T-helper 17 cell (primary cell): ENCODE measurements around the gene GPC6. TPM values are rescaled to one million over a fixed set of nuclear protein-coding genes. Genes with fewer than 3 reads are reported as not detected.

ENCODE experiments used
- ATAC-seq: fragments of 150-1000 bp; cut with Tn5 transposase; 2 replicates; pipeline ENCODE4 v1.10.0; 2021; ENCODE audit warnings: mild to moderate bottlenecking, moderate library complexity
- DNase-seq, 3 donors: peaks; one replicate each; pipeline versions ENCODE4 v3.0.0 to v3.0.0-alpha.2; 2020 to 2021
- H3K9me3 ChIP-seq: one replicate; pipeline ENCODE4 v1.7.0; 2013; ENCODE audit warnings: low read length, mild to moderate bottlenecking; ENCODE audit not compliant: control insufficient read depth, poor library complexity, severe bottlenecking
- H3K27ac Mint-ChIP-seq: one replicate; pipeline ENCODE4 v1.8.0; 2022; ENCODE audit warnings: mild to moderate bottlenecking, moderate library complexity, mixed read lengths
- H3K27me3 Mint-ChIP-seq: one replicate; pipeline ENCODE4 v1.8.0; 2022; ENCODE audit warnings: mixed read lengths
- H3K36me3 Mint-ChIP-seq: one replicate; pipeline ENCODE4 v1.8.0; 2022; ENCODE audit warnings: low read depth, mixed read lengths
- H3K4me1 Mint-ChIP-seq: one replicate; pipeline ENCODE4 v1.8.0; 2022; ENCODE audit warnings: mild to moderate bottlenecking, mixed read lengths
- H3K4me3 Mint-ChIP-seq: one replicate; pipeline ENCODE4 v1.8.0; 2022; ENCODE audit warnings: mild to moderate bottlenecking, moderate library complexity, mixed read lengths
- total RNA-seq, 4 donors: library from RNA in 2 of 4; stranded (reverse) in 2 of 4; gene quantifications; one replicate each; pipeline ENCODE4 v1.2.3 and lab custom pipeline; 2022 to 2026

The GPC6 gene
- total RNA-seq, 2 donors from 2014 or later: not detected

- DNase-seq (no peak), ATAC-seq (no peak)
- Mint-ChIP-seq H3K4me1 (peaks cover 4% of the 10 kb centered on the region), H3K27ac (no peak overlapping the region), H3K4me3 (no peak overlapping the region), H3K36me3 (no peaks in the 10 kb centered on the region), H3K27me3 (peaks cover 19% of the 10 kb centered on the region)
- no peaks in the 10 kb centered on the region for H3K9me3 ChIP-seq
Measured at GRCh38 chr13:93965587-93965986, 739.0 kb downstream of the GPC6 start.

- DNase-seq: no peak
- no peak for ATAC-seq
- H3K4me3 Mint-ChIP-seq: no peak overlapping the region
- H3K9me3 ChIP-seq: no peaks in the 10 kb centered on the region
- H3K4me1 Mint-ChIP-seq: peaks cover 4% of the 10 kb centered on the region
- no peaks in the 10 kb centered on the region for H3K36me3 Mint-ChIP-seq
- H3K27ac Mint-ChIP-seq: no peak overlapping the region
- peaks cover 19% of the 10 kb centered on the region for H3K27me3 Mint-ChIP-seq
Measured at GRCh38 chr13:93966267-93966936, 739.8 kb downstream of the GPC6 start.

- Mint-ChIP-seq H3K36me3 (no peaks in the 10 kb centered on the region), H3K27me3 (peaks cover 13% of the 10 kb centered on the region), H3K27ac (no peak overlapping the region), H3K4me1 (peaks cover 4% of the 10 kb centered on the region), H3K4me3 (no peak overlapping the region)
- no peaks in the 10 kb centered on the region for H3K9me3 ChIP-seq
- ATAC-seq: no peak
- DNase-seq: no peak
Measured at GRCh38 chr13:93967286-93967685, 740.7 kb downstream of the GPC6 start.

GRCh38 chr13:93975242-93975641 lies 748.6 kb downstream of the GPC6 start:
- H3K9me3 ChIP-seq: no peaks in the 10 kb centered on the region
- Mint-ChIP-seq H3K27me3 (peaks cover 18% of the 10 kb centered on the region), H3K27ac (no peak overlapping the region), H3K36me3 (no peaks in the 10 kb centered on the region), H3K4me3 (no peak overlapping the region), H3K4me1 (no peaks in the 10 kb centered on the region)
- ATAC-seq (no peak), DNase-seq (no peak)

- no peak overlapping the region for H3K4me3 Mint-ChIP-seq
- H3K36me3 Mint-ChIP-seq: no peaks in the 10 kb centered on the region
- H3K4me1 Mint-ChIP-seq: no peaks in the 10 kb centered on the region
- no peak for DNase-seq
- no peak for ATAC-seq
- peaks cover 20% of the 10 kb centered on the region for H3K27me3 Mint-ChIP-seq
- H3K9me3 ChIP-seq: no peaks in the 10 kb centered on the region
- H3K27ac Mint-ChIP-seq: no peak overlapping the region
Measured at GRCh38 chr13:93976528-93976927, 749.9 kb downstream of the GPC6 start.

- H3K9me3 ChIP-seq: no peaks in the 10 kb centered on the region
- Mint-ChIP-seq H3K36me3 (no peaks in the 10 kb centered on the region), H3K4me3 (no peak overlapping the region), H3K4me1 (no peaks in the 10 kb centered on the region), H3K27ac (no peak overlapping the region), H3K27me3 (peaks cover 34% of the 10 kb centered on the region)
- DNase-seq (no peak), ATAC-seq (no peak)
Measured at GRCh38 chr13:93977986-93978385, 751.4 kb downstream of the GPC6 start.

GRCh38 chr13:93981426-93981977 lies 754.9 kb downstream of the GPC6 start:
- H3K9me3 ChIP-seq: no peaks in the 10 kb centered on the region
- no peaks in the 10 kb centered on the region for H3K36me3 Mint-ChIP-seq
- H3K27me3 Mint-ChIP-seq: peaks cover 34% of the 10 kb centered on the region
- ATAC-seq (no peak), DNase-seq (no peak)
- H3K27ac Mint-ChIP-seq: no peak overlapping the region
- H3K4me3 Mint-ChIP-seq: no peak overlapping the region
- H3K4me1 Mint-ChIP-seq: no peaks in the 10 kb centered on the region

- no peak overlapping the region for H3K4me3 Mint-ChIP-seq
- ATAC-seq (no peak), DNase-seq (no peak)
- no peaks in the 10 kb centered on the region for H3K9me3 ChIP-seq
- no peaks in the 10 kb centered on the region for H3K4me1 Mint-ChIP-seq
- no peak overlapping the region for H3K27ac Mint-ChIP-seq
- no peaks in the 10 kb centered on the region for H3K36me3 Mint-ChIP-seq
- peaks cover 34% of the 10 kb centered on the region for H3K27me3 Mint-ChIP-seq
Measured at GRCh38 chr13:93982179-93982918, 755.7 kb downstream of the GPC6 start.

GRCh38 chr13:93984052-93984451 lies 757.4 kb downstream of the GPC6 start:
- H3K27me3 Mint-ChIP-seq: peaks cover 21% of the 10 kb centered on the region
- ATAC-seq: no peak
- H3K27ac Mint-ChIP-seq: no peak overlapping the region
- H3K36me3 Mint-ChIP-seq: no peaks in the 10 kb centered on the region
- DNase-seq: no peak
- H3K4me3 Mint-ChIP-seq: no peak overlapping the region
- H3K9me3 ChIP-seq: no peaks in the 10 kb centered on the region
- H3K4me1 Mint-ChIP-seq: no peaks in the 10 kb centered on the region

GRCh38 chr13:93984876-93985275 lies 758.3 kb downstream of the GPC6 start:
- ATAC-seq (no peak), DNase-seq (no peak)
- Mint-ChIP-seq H3K36me3 (no peaks in the 10 kb centered on the region), H3K27ac (no peak overlapping the region), H3K4me3 (no peak overlapping the region), H3K27me3 (peaks cover 18% of the 10 kb centered on the region), H3K4me1 (no peaks in the 10 kb centered on the region)
- no peaks in the 10 kb centered on the region for H3K9me3 ChIP-seq

GRCh38 chr13:93987458-93987857 lies 760.9 kb downstream of the GPC6 start:
- Mint-ChIP-seq H3K4me3 (no peak overlapping the region), H3K36me3 (no peaks in the 10 kb centered on the region), H3K27me3 (peaks cover 4% of the 10 kb centered on the region), H3K4me1 (no peaks in the 10 kb centered on the region), H3K27ac (no peak overlapping the region)
- H3K9me3 ChIP-seq: no peaks in the 10 kb centered on the region
- ATAC-seq (no peak), DNase-seq (no peak)

- ATAC-seq (no peak), DNase-seq (no peak)
- Mint-ChIP-seq H3K4me1 (no peaks in the 10 kb centered on the region), H3K27ac (no peak overlapping the region), H3K27me3 (peaks cover 2% of the 10 kb centered on the region), H3K36me3 (no peaks in the 10 kb centered on the region), H3K4me3 (no peak overlapping the region)
- no peaks in the 10 kb centered on the region for H3K9me3 ChIP-seq
Measured at GRCh38 chr13:93991569-93991968, 765.0 kb downstream of the GPC6 start.

- no peak overlapping the region for H3K4me3 Mint-ChIP-seq
- DNase-seq (no peak), ATAC-seq (no peak)
- H3K36me3 Mint-ChIP-seq: no peaks in the 10 kb centered on the region
- H3K27ac Mint-ChIP-seq: no peak overlapping the region
- no peaks in the 10 kb centered on the region for H3K9me3 ChIP-seq
- H3K4me1 Mint-ChIP-seq: no peaks in the 10 kb centered on the region
- peaks cover 23% of the 10 kb centered on the region for H3K27me3 Mint-ChIP-seq
Measured at GRCh38 chr13:93996481-93996880, 769.9 kb downstream of the GPC6 start.

- H3K27ac Mint-ChIP-seq: no peak overlapping the region
Measured at GRCh38 chr13:94006296-94006695, 779.7 kb downstream of the GPC6 start.

More at GRCh38 chr13:94006296-94006695, 779.7 kb downstream of the GPC6 start:
- H3K9me3 ChIP-seq: no peaks in the 10 kb centered on the region
- ATAC-seq: no peak
- H3K36me3 Mint-ChIP-seq: no peaks in the 10 kb centered on the region
- H3K27me3 Mint-ChIP-seq: peaks cover 5% of the 10 kb centered on the region
- no peak overlapping the region for H3K4me3 Mint-ChIP-seq
- DNase-seq: no peak
- H3K4me1 Mint-ChIP-seq: no peaks in the 10 kb centered on the region
